Measurements from ENCODE around the gene SMARCD2.
"Not testable (repeated sequence)": the region's sequence is repeated elsewhere in the genome, so short reads cannot be mapped to it uniquely, and the experiment has no call there.

Gene SMARCD2

DNA sequence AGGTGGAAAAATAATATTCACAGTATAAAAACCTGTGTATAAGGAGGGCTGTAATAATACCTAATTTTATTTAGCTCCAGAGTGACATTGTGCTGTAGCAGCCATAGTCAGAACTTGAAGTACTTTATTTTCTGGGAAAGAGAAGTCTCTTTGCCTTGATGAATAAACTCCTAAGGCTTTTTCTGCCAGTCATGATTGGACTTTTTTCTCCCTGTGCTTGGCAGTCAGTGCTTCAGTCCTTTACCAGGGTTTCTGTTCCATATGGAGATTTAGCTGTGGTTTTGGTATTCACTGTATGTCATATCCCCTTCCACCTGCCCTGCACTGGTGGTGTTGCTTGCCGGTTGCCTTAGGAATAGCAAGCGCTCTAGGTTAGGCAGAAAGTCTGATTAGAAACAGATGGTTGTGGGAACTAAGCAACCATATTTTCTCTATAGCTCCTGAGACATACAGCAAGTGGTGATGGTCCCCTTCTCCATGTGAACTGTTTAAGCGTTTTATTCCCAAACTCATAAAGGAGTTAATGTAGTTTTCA lies 43.8 kb downstream of the SMARCD2 start:
- DNase-seq = no peak

DNA sequence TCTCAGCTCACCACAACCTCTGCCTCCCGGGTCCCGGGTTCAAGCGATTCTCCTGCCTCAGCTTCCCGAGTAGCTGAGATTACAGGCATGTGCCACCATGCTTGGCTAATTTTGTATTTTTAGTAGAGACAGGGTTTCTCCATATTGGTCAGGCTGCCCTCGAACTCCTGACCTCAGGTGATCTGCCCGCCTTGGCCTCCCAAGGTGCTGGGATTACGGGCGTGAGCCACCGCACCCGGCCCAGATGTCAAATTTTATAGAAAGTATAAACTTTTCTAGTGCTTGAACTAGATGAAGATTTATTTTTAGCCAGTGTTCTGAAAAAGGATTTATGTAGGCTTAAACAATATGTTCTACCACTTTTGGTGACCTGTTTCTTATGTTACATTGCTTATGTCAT lies 46.1 kb downstream of the SMARCD2 start:
- DNase-seq = not testable (repeated sequence)

DNA sequence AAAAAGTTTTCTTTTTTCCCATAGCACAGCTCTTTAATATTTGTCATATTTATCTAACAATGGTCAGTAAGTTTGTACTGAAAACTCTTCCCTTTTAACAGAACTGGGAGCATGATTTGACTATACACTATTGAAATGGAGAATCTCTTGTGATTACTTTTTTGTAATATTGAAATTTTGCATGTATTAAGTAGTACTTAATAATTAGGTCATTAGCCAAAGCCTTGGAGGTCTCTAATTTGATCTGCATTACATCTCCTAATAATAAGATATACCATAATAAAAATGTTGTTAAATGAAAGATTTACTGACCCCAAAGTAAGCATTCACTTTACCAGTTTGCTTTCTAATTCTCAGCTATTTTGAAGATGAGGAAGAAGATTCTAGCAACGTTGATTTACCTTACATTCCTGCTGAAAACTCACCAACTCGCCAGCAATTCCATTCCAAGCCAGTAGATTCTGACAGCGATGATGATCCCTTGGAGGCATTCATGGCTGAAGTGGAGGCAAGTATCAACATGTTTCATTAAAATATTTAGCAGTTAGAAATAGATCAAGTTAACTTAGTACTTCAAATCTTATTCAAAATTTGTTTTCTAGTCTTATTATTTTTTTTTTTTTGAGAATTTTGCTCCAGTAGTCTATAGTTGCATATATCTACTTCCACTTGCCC lies 50.3 kb downstream of the SMARCD2 start:
- no peak for DNase-seq

DNA sequence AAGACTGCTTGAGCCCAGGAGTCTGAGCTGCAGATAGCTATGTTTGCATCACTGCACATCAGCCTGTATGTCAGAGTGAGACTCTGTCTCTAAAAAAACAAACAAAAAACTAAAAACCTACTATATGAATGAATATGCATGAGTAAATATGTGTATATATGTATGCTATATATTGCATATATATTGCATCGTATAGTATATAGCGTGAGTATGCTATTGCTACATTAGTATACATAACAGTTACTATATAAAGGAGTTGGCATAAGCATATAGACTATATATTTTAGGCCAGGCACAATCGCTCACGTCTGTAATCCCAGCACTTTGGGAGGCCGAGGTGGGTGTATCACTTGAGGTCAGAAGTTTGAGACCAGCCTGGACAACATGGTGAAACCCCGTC lies 52.4 kb downstream of the SMARCD2 start:
- DNase-seq = no peak

DNA sequence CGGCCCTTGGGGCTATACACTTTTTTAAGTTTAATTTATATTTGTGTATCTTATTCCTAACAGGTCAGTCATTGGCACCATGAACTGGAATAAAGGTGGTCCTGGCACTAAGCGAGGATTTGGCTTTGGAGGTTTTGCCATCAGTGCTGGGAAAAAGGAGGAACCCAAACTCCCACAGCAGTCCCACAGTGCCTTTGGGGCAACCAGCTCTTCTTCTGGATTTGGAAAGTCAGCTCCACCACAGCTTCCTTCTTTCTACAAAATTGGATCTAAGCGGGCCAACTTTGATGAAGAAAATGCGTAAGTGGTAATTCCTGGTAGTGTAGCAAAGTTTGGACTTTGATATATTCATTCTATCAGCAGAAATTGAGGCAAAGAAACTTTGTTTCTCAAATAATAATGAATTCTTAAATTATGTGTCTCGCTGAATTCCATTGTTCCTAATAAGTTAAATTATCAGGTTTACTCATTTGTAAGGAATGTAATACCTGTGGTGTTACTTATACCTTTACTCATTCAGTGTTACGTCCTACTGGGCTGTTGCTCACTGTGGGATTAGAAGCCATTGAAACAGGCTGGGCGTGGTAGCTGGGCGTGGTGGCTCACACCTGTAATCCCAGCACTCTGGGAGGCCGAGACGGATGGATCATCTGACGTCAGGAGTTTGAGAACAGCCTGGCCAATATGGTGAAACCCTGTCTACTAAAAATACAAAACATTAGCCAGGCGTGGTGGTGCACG lies 55.3 kb downstream of the SMARCD2 start:
- no peak for DNase-seq

DNA sequence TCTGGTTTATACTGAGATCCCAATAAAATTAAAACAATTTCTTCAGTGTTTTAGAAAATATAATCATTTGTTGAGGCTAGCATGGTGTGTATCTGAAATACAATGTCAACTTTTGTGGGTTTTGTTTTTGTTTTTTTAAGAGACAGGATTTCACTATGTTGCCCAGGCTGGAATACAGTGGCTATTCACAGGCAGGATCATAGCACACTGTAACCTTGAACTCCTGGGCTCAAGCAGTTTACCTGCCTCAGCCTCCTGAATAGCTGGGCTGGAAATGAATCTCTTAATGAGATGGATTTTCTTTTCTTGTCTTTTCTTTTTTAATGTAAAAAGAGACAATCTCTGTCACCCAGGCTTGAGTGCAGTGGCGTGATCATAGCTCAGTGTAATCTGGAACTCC lies 56.4 kb downstream of the SMARCD2 start:
- DNase-seq = no peak

DNA sequence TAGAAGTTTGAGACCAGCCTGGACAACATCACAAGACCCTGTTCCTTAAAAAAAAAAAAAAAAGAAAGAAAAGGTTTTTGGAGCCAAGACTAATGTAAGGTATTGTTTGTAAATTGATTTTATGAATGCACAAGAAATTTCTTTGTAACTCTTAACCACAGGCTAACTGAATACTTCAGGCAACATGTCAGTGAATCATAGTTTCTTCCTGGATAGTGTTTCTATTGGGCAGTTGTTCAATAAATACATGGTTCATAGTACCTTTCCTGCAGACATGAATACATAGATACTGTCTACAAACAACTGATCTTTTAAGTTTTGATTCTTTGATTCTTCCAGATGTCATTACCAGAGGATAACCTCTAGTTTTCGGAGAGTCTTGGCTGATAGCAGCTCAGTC lies 56.9 kb downstream of the SMARCD2 start:
- no peak for DNase-seq

DNA sequence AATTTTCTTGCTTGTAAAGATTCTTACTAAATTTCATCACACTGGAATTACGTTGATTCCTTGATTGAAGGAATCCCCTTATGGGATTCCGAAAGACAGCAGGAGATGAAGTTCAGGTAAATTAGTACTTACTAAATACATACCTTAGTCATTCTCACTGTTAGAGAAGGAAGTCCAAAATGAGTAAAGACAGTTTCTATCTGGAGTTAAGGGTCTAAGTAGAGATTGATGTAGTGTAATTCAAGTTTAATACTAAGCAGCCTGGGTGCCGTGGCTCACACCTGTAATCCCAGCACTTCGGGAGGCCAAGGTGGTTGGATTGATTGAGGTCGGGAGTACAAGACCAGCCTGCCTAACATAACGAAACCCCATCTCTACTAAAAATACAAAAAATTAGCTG lies 59.0 kb downstream of the SMARCD2 start:
- DNase-seq = no peak
